Subcutaneous abdominal adipose tissue (tissue), 5 donors: ENCODE results near the gene RETREG3.
A peak's percentile ranks its signal among the peaks of the same experiment; 100 is the strongest.
"Not testable (repeated sequence)": the region's sequence is repeated elsewhere in the genome, so short reads cannot be mapped to it uniquely, and the experiment has no call there.

ENCODE experiments used
- H3K27ac ChIP-seq: one replicate; pipeline ENCODE4 v1.7.0; 2013; ENCODE audit warnings: low read depth, mild to moderate bottlenecking, inconsistent platforms, low read length, moderate library complexity
- H3K27me3 ChIP-seq, 5 donors: one replicate each; pipeline ENCODE4 v1.7.0; 2013; ENCODE audit warnings: low read length in 5 of 5, inconsistent platforms in 1 of 5; ENCODE audit not compliant: control insufficient read depth in 5 of 5, insufficient read depth in 4 of 5
- H3K36me3 ChIP-seq, 5 donors: one replicate each; pipeline ENCODE4 v1.7.0; 2013; ENCODE audit warnings: low read length in 5 of 5; ENCODE audit not compliant: control insufficient read depth in 5 of 5, insufficient read depth in 5 of 5
- H3K4me1 ChIP-seq, 5 donors: one replicate each; pipeline ENCODE4 v1.7.0; 2013; ENCODE audit warnings: low read length in 5 of 5, mild to moderate bottlenecking in 3 of 5, moderate library complexity in 1 of 5; ENCODE audit not compliant: control insufficient read depth in 5 of 5, insufficient read depth in 5 of 5
- H3K4me3 ChIP-seq, 5 donors: one replicate each; pipeline ENCODE4 v1.7.0; 2013; ENCODE audit warnings: low read length in 5 of 5, low read depth in 1 of 5
- H3K9ac ChIP-seq, 5 donors: one replicate each; pipeline ENCODE4 v1.7.0; 2013; ENCODE audit warnings: low read length in 5 of 5, mild to moderate bottlenecking in 4 of 5, moderate library complexity in 3 of 5
- H3K9me3 ChIP-seq, 5 donors: one replicate each; pipeline ENCODE4 v1.7.0; 2013; ENCODE audit warnings: low read length in 5 of 5; ENCODE audit not compliant: control insufficient read depth in 5 of 5
- donor health status: healthy.
- donor health status: healthy.
- donor health status: healthy.
- donor health status: healthy.
- donor health status: healthy.

The RETREG3 gene

GRCh38 chr17:42632949-42633444 lies 23.8 kb upstream of the RETREG3 start:
- H3K9me3 ChIP-seq, result no peaks in the 10 kb centered on the region
- no peak overlapping the region for H3K27ac ChIP-seq

GRCh38 chr17:42629411-42630009 lies 20.3 kb upstream of the RETREG3 start:
- H3K9me3 ChIP-seq, result no peaks in the 10 kb centered on the region
- no peaks in the 10 kb centered on the region for H3K36me3 ChIP-seq
- H3K4me3 ChIP-seq, result no peak overlapping the region
- H3K4me1 ChIP-seq, result no peaks in the 10 kb centered on the region
- no peak overlapping the region for H3K27ac ChIP-seq
- H3K9ac ChIP-seq, result no peak overlapping the region
- no peaks in the 10 kb centered on the region for H3K27me3 ChIP-seq

More at GRCh38 chr17:42632949-42633444, 23.8 kb upstream of the RETREG3 start:
- Histone ChIP-seq H3K9ac (no peak overlapping the region), H3K27me3 (no peaks in the 10 kb centered on the region), H3K36me3 (no peaks in the 10 kb centered on the region), H3K4me1 (no peaks in the 10 kb centered on the region), H3K4me3 (no peak overlapping the region)

DNA sequence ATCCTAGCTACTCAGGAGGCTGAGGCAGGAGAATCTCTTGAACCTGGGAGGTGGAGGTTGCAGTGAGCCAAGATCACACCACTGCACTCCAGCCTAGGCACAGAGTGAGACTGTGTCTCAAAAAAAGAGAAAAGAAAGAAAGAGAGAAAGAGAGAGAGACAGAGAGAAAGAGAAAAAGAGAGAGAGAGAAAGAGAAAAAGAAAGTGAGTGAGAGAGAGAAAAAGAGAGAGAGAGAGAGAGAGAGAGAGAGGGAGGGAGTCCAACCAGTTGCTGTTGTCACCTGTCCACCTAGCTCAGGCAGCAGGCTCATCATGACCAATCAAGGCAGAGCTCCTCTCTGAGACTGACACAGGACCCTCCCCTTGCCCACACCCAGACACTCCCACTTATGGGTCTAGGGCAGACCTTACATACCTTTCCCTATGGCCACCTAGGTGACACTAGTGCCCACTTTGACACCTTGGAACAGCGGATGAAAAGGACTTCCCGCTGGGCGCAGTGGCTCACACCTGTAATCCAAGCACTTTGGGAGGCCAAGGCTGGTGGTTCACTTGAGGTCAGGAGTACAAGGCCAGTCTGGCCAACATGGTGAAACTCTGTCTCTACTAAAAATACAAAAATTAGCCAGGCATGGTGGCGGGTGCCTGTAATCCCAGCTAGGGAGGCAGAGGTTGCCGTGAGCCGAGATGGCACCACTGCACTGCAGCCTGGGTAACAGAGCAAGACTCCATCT lies 18.0 kb upstream of the RETREG3 start:
- H3K4me1 ChIP-seq, H3K36me3 ChIP-seq, H3K27me3 ChIP-seq, H3K27ac ChIP-seq, H3K4me3 ChIP-seq, H3K9ac ChIP-seq, H3K9me3 ChIP-seq: not testable (repeated sequence)

DNA sequence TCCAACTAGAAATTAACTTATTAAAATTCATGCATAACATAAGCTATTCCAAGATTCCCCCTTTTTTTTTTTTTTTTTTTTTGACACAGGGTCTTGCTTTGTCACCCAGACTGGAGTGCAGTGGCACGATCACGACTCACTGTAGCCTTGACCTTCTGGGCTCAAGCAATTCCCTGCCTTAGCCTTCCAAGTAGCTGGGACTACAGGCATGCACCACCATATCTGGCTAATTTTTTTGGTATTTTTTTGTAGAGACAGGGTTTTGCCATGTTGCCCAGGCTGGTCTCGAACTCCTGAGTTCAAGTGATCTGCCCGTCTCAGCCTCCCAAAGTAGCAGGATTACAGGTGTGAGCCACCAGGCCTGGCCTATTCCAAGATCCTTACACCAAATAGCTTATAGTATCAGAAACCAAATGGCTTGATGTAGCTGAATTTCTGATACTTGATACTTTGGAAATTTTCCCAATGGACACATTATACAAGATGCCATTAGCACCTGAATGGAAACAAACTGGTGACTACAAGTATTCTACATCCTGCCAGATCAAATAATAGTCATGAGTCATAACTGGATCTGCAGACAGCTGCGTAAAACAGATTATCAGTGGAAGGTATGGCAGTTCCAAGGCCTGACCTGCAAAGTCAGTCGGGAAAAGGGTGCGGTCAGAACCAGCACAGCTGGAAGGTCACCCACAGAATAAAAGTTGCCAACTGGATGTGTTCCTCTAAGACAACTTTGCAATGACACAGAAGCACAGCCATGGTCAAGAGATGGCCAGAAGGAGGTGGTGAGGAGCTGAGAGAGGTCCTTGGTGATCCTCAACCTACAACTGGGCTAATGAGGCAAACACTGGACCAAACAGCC lies 14.8 kb upstream of the RETREG3 start:
- Histone ChIP-seq H3K9me3 (no peaks in the 10 kb centered on the region), H3K36me3 (no peaks in the 10 kb centered on the region), H3K27ac (no peak overlapping the region), H3K4me3 (no peak overlapping the region), H3K9ac (peak overlapping the region in 1 of 5 donors; percentile 2), H3K27me3 (no peaks in the 10 kb centered on the region), H3K4me1 (no peaks in the 10 kb centered on the region)

- Histone ChIP-seq H3K4me1 (peaks cover 0 to 6% (median 2%) of the 10 kb centered on the region in 5 donors), H3K9ac (no peak overlapping the region), H3K27ac (no peak overlapping the region), H3K27me3 (no peaks in the 10 kb centered on the region), H3K4me3 (no peak overlapping the region), H3K36me3 (no peaks in the 10 kb centered on the region), H3K9me3 (no peaks in the 10 kb centered on the region)
Observed at GRCh38 chr17:42623271-42623670, 14.1 kb upstream of the RETREG3 start.

DNA sequence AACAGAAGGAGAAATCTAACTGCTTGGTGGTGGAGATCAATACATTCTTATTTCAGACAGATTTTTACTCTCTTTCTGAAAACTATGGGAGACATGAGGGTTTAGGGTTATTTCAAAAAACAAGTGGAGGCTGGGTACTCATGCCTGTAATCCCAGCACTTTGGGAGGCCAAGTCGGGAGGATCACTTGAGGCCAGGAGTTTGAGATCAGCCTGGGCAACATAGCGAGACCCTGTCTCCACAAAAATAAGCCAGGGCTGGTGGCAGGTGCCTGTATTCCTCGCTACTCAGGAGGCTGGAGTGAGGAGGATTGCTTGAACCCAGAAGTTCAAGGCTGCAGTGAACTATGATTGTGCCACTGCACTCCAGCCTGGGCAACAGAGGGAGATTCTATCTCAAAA lies 12.8 kb upstream of the RETREG3 start:
- not testable (repeated sequence) for H3K36me3 ChIP-seq, H3K9ac ChIP-seq, H3K4me3 ChIP-seq, H3K27me3 ChIP-seq, H3K9me3 ChIP-seq, H3K4me1 ChIP-seq, H3K27ac ChIP-seq

GRCh38 chr17:42618442-42619150 lies 9.4 kb upstream of the RETREG3 start:
- no peak overlapping the region for H3K27ac ChIP-seq
- peak overlapping the region in 1 of 5 donors; percentile 1 for H3K9ac ChIP-seq
- no peaks in the 10 kb centered on the region for H3K27me3 ChIP-seq
- H3K4me3 ChIP-seq, result no peak overlapping the region
- peaks cover 0 to 8% (median 6%) of the 10 kb centered on the region in 5 donors for H3K4me1 ChIP-seq
- peaks cover 0 to 26% (median 23%) of the 10 kb centered on the region in 5 donors for H3K36me3 ChIP-seq
- H3K9me3 ChIP-seq, result no peaks in the 10 kb centered on the region

DNA sequence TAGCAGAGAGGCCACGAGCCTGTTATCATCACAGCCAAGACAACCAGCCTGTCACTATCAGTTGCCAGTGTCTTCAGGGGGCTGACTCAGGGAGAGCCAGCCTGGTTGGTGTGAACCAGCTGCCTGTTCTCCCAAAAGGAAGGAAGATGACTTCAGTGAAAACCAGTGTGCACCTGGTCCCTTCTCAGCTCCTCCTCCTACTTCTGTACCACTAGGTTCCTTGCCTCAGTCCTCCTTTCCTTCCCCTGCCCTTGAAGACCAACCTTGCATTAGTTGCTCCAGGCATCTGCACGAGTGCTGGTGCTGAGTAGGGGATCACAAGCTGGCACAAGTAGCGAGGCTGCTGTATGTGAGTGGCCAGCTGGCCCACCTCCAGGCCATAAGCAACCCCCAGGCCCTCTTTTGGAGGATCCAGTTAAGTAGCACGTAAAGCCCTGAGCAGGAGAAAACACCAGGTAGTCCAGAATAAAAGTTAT lies 8.8 kb upstream of the RETREG3 start:
- Histone ChIP-seq H3K4me3 (no peak overlapping the region), H3K27ac (no peak overlapping the region), H3K27me3 (no peaks in the 10 kb centered on the region), H3K4me1 (peaks cover 0 to 8% (median 6%) of the 10 kb centered on the region in 5 donors), H3K36me3 (peaks cover 0 to 32% (median 26%) of the 10 kb centered on the region in 5 donors), H3K9me3 (no peaks in the 10 kb centered on the region), H3K9ac (peak overlapping the region in 2 of 5 donors; percentile 1 to 43)

DNA sequence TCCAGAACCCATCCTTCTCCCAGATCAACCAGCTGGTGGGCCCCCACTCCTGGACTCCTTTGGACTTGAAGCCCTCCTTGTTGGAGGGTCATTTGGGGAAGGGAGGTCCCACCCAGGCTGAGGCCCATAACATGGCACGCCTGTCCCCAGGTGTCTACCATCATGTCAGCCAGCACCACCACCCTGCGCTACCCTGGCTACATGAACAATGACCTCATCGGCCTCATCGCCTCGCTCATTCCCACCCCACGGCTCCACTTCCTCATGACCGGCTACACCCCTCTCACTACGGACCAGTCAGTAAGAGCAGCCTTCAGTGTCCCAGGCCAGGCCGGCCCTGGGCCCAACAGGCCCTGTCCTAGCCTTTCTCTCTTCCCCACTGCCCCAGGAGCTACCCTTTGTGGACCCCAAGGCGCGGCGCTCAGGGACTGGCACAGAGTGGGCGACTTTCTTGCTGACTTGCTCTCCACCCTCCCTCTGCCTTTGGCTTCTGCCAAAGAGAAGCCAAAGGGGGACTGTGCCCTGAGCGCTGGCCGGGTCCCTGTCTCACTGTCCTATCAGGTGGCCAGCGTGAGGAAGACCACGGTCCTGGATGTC lies 4.6 kb upstream of the RETREG3 start:
- H3K27me3 ChIP-seq, result no peaks in the 10 kb centered on the region
- peaks cover 0 to 46% (median 36%) of the 10 kb centered on the region in 5 donors for H3K36me3 ChIP-seq
- no peak overlapping the region for H3K9ac ChIP-seq
- H3K27ac ChIP-seq, result no peak overlapping the region
- H3K4me1 ChIP-seq, result peaks cover 0 to 18% (median 16%) of the 10 kb centered on the region in 5 donors
- H3K4me3 ChIP-seq, result no peak overlapping the region
- no peaks in the 10 kb centered on the region for H3K9me3 ChIP-seq
